LoVo (cell line): Measurements from ENCODE around the gene TIMP3.
"Not testable (repeated sequence)": the region's sequence is repeated elsewhere in the genome, so short reads cannot be mapped to it uniquely, and the experiment has no call there.

Source experiments
- DNase-seq: peaks from one replicate; pipeline ENCODE4 v3.0.0-alpha.2; 2016; ENCODE audit warnings: low spot score

Gene TIMP3

GRCh38 chr22:32801537-32802236 is at the start of gene TIMP3:
TSS of gene TIMP3 (plus strand) at chr22:32801705. CDS start at chr22:32802002, 297 bp downstream.
- no peak for DNase-seq

DNA sequence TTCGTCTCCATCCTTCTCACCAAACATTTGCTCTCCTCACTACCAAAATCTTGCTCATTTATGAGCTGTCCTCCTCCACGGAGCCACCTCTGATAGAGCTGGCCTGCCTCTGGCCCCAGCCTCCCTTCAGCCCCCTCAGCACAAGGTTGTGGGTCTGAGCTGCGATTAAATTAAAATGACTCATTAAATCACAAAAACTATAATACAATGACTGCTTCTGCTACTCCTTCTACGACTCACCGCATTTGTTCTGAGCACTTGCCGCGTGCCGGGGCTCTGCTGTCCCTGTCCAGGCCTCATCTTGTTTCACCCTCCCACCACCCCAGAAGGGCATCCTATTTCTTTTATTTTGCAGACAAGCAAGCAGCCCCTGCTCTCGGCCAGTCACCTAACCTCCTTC is 49.2 kb upstream of the TIMP3 start:
- no peak for DNase-seq

DNA sequence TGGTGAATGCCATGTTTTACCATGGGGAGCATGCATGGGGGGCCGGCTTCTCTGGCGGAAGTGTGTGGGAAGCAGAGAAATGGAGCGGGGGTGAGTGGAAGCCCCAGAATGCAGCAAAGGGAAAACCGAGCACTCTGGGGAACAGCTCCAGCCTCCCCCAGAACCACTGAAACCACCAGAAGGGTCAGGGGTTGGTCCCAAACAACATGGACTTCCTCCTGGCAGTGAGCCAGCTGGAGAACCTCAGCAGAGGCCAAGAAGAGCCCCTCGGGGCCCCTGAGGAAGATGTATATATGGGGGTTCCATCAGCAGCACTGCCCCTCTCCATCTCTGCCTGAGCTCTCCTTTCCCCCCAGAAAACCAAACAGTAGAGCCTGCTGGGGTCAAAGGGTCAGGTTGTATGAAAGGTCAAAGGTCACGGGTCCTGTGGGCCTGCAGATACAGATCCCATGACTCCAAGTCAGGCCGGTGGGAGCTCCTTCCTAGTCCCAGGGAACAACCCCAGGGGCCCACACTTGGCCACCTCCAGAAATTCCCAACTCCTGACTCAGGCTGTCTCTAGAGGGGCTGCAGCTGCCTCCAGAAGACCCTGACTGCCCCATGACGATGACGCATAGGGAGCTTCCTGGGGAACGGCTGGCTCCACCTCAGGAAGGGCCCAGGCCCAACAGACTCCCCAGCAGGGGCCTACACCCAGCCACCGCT is 48.5 kb upstream of the TIMP3 start:
- DNase-seq: no peak

- DNase-seq: no peak
Measured at GRCh38 chr22:32753591-32753990, 47.9 kb upstream of the TIMP3 start.

DNA sequence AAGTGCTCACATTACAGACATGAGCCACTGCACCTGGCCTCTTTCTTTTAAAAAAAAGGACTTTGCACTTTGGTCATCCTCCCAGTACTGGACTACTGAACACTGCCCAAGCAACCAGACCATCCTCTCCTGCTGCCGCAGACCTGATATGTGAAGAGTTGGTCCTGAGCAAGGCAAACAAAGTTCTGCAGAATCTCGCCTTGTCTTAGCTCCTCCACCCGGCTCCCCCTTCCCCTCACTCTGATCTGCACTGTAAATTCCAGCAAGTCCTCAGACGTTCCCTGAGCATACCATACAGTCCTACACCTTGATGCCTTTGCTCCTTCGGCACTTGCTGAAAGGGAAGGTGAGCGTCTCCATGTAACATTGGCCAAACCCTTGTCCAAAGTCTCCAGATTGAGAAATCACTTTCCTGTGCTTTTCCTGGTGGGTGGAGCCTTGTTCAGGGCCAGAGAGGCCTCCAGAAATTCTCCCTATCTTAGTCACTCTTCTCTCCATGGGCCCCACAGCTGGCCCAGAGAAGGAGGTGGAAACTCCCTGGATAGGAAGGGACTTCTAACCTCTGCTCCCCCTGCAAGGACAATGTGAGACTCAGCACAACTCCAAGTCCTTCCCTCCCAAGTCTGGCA is 47.0 kb upstream of the TIMP3 start:
- peak; percentile 41 for DNase-seq

GRCh38 chr22:32757086-32757762 is 44.3 kb upstream of the TIMP3 start:
- DNase-seq: not testable (repeated sequence)

- DNase-seq: no peak
Measured at GRCh38 chr22:32758866-32759385, 42.6 kb upstream of the TIMP3 start.

GRCh38 chr22:32760396-32760795 is 41.1 kb upstream of the TIMP3 start:
- DNase-seq: no peak

GRCh38 chr22:32760815-32761214 is 40.7 kb upstream of the TIMP3 start:
- DNase-seq: no peak

GRCh38 chr22:32761251-32761903 is 40.1 kb upstream of the TIMP3 start:
- no peak for DNase-seq

- DNase-seq: no peak
Measured at GRCh38 chr22:32764330-32765131, 37.0 kb upstream of the TIMP3 start.

GRCh38 chr22:32765132-32765618 is 36.3 kb upstream of the TIMP3 start:
- no peak for DNase-seq

GRCh38 chr22:32771756-32772155 is 29.7 kb upstream of the TIMP3 start:
- DNase-seq: no peak

DNA sequence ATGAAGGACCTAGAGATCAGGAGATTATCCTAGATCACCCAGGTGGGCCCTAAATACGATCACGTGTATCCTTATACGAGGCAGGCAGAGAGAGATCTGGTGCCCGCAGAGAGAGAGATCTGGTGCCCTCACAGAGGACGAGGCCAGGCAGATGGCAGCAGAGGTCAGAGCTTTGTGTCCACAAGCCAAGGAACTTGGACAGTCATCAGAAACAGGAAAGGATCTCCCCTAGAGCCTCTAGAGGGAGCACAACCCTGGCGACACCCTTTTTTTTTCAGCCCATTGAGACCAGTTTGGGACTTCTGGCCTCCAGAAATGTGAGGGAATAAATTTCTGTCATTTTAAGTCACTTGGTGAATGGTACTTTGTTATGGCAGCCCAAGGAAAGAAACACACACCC is 25.5 kb upstream of the TIMP3 start:
- peak; percentile 22 for DNase-seq

DNA sequence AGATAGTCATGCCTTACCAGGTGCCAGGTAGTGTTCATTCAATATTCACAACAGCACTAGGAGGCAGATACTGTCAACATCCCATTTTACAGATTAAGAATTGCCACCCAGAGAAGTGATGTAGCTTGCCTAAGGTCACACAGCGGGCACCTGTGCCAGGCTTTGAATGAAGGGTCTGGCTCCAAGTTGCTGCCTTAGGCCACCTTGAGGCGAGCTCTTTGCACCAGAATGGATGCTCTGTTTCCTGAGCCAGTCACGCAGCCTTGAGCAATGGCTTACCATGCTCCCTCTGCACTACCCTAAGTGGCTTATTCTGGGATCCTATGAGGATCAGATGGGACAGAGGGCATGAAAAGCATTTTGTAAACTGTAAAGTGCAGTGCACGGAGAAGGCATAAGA is 25.1 kb upstream of the TIMP3 start:
- no peak for DNase-seq

DNA sequence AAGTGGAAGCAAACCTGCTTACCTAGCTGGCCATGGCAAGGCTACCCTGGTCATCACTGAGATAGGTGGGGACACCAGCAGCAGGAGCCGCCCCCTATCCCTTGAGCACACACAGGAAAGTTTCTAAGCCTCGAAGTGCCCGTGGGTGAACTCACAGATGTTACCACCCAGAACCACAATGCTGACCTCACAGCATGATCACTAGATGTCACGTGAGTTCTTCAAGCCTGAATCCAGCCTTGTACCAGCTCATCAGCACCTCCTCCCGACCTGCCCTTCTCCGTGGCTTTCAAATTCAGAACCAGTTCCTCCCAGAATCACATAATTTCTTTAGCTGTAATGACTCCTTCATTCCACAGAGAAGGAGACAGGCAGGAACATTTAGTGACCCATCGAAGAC is 24.7 kb upstream of the TIMP3 start:
- DNase-seq: no peak

- DNase-seq: no peak
Measured at GRCh38 chr22:32777987-32778386, 23.5 kb upstream of the TIMP3 start.

DNA sequence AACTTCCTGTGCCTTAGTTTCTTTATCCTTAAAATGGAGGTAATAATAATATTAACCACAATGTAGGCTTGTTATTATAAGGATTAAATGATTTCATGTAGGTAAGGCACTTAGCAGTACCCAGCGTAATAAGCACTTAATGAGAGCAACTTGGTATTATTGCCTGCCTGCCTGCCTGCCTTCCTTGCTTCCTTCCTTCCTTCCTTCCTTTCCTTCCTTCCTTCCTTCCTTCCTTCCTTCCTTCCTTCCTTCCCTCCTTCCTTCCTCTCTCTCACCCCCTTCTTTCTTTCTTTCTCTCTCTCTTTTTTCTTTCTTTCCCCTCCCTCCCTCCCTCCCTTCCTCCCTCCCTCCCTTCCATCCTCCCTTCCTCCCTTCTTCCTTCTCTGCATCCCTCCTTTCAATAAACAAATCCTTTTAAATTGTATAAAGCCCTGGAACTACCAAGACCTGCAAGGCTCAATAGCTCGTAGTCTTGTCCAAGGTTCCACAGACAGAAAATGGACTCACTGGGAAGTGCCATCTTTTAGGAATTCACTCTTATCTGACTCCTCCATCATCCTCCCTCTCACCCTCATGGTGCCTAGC is 20.7 kb upstream of the TIMP3 start:
- no peak for DNase-seq

GRCh38 chr22:32781695-32782094 is 19.8 kb upstream of the TIMP3 start:
- no peak for DNase-seq

GRCh38 chr22:32785321-32786026 is 16.0 kb upstream of the TIMP3 start:
- no peak for DNase-seq
